ENCODE data around the gene RIPK3. TPM values are rescaled to one million over a fixed set of nuclear protein-coding genes. Genes with fewer than 3 reads are reported as not detected.
A peak's percentile ranks its signal among the peaks of the same experiment; 100 is the strongest.

RIPK3 gene
- total and polyA plus RNA-seq, 9 donors: 0.61 to 3.2 (median 1.5) TPM

DNA sequence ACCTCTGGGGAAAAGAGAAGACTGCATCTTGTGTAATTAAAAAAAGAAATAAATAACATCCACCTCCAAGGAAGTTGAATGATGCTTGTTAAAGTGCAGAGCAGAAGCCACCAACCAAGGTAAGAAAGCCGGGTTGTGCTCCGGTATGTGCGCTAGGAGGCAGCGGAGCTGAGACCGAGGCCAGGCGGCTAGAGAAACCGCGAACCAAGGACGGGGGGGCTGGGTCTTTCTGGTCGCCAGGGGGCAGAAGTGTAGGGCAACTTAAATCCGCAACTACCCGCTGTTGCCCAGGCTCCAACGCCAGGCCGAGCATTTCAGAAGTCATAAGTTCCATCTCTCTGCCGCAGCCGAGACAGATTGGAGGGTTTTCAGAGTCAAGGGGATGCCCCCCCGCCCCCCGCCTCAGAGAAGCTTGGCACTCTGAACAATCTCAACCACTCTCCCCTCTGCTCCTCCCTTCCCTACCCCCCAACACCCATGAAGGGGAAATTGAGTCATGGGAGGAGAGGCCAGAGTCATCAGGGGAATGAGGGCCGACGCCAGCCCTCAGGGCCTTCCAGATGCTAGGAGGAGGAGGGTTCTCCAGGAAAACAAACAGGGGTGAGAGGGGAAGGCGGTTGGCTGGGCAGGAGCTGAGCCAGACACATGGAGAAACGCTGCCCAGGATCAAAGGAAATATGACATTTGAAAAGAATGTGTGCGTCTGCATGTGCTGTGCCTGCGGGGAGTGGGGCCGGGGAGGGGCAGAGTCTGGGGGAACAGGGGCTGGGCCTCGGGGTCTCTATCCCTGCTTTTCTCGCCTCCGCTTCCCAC lies 26.0 kb upstream of the RIPK3 start:
- DNase-seq: peak; percentile 87 to 92 (median 90)
- intact Hi-C loops (cut with DNase I): loop anchor here (1.0 to 10.0 kb wide), 4 partner anchors 36 to 221 kb away; partner anchors contain the start of genes EMC9 (in 1 of the 4), PSME2 (in 1 of the 4) and RNF31 (in 1 of the 4)
- TF ChIP-seq POLR2A (IDR thresholded peaks at IDR 0.05) (peak; percentile 13), EP300 (IDR thresholded peaks at IDR 0.05) (no peak)
- TF ChIP-seq, protein P1, sequence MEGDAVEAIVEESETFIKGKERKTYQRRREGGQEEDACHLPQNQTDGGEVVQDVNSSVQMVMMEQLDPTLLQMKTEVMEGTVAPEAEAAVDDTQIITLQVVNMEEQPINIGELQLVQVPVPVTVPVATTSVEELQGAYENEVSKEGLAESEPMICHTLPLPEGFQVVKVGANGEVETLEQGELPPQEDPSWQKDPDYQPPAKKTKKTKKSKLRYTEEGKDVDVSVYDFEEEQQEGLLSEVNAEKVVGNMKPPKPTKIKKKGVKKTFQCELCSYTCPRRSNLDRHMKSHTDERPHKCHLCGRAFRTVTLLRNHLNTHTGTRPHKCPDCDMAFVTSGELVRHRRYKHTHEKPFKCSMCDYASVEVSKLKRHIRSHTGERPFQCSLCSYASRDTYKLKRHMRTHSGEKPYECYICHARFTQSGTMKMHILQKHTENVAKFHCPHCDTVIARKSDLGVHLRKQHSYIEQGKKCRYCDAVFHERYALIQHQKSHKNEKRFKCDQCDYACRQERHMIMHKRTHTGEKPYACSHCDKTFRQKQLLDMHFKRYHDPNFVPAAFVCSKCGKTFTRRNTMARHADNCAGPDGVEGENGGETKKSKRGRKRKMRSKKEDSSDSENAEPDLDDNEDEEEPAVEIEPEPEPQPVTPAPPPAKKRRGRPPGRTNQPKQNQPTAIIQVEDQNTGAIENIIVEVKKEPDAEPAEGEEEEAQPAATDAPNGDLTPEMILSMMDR (IDR thresholded peaks at IDR 0.05): peak; percentile 73 to 94 (median 92)
- no peaks in the 10 kb centered on the region for H3K36me3 ChIP-seq
- no peaks in the 10 kb centered on the region for H3K9me3 ChIP-seq
- peak overlapping the region; percentile 93 to 96 for H3K27ac ChIP-seq
- WGBS, 3 donors: 1 to 2% (median 2%) methylated on average over 28 of the region's 28 CpGs
- peaks cover 4% of the 10 kb centered on the region for H3K4me1 ChIP-seq (ENCODE audit: insufficient read depth)
- H3K4me3 ChIP-seq: peak overlapping the region; percentile 71
- H3K27me3 ChIP-seq: no peaks in the 10 kb centered on the region

DNA sequence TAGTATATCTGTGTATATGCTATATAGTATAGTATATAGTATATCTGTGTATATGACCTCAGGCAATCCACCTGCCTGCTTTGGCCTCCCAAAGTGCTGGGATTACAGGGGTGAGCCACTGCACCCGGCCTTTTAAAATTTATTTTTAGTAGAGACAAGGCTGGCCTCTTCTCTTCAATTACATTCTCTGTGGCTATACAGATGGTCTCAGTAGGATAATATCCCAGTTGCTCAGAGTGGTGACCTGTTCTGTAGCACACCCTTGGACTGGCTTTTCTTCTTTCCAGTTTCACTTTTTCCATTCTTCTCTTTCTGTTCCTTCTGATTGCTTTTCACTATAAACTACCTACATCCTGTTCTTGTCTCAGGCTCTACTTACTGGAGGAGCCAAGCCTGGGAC lies 25.1 kb upstream of the RIPK3 start:
- no peak for TF ChIP-seq EP300 (IDR thresholded peaks at IDR 0.05)
- no peak for TF ChIP-seq POLR2A (IDR thresholded peaks at IDR 0.05)
- TF ChIP-seq, protein P1 (IDR thresholded peaks at IDR 0.05): no peak
- Histone ChIP-seq H3K27ac (peak overlapping the region in 1 of 2 donors; percentile 93), H3K4me1 (ENCODE audit: insufficient read depth) (peaks cover 4% of the 10 kb centered on the region), H3K27me3 (no peaks in the 10 kb centered on the region), H3K36me3 (no peaks in the 10 kb centered on the region), H3K9me3 (no peaks in the 10 kb centered on the region), H3K4me3 (no peak overlapping the region)
- no peak for DNase-seq
- intact Hi-C loops (cut with DNase I): loop anchor here (1.0 to 10.0 kb wide), 4 partner anchors 37 to 220 kb away; partner anchors contain the start of genes EMC9 (in 1 of the 4), PSME2 (in 1 of the 4) and RNF31 (in 1 of the 4)
- WGBS, 3 donors: 46 to 64% (median 49%) methylated on average over 1 of the region's 1 CpG

DNA sequence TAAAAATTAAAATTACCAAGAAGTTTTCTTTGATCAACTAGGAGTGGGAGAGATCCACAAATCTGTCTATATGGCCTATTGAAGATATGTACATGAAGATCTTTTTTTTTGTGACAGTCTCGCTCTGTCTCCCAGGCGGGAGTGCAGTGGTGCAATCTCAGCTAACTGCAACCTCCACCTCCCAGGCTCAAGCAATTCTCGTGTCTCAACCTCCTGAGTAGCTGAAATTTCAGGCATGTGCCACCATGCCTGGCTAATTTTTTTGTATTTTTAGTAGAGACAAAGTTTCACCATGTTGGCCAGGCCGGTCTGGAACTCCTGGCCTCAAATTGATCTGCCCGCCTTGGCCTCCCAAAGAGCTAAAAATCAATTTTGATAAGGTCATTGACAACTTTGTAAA lies 23.6 kb upstream of the RIPK3 start:
- H3K27ac ChIP-seq: no peak overlapping the region
- no peak for DNase-seq
- no peak for TF ChIP-seq EP300 (IDR thresholded peaks at IDR 0.05)
- TF ChIP-seq, protein P1 (IDR thresholded peaks at IDR 0.05): no peak
- no peak for TF ChIP-seq POLR2A (IDR thresholded peaks at IDR 0.05)
- no peaks in the 10 kb centered on the region for H3K27me3 ChIP-seq
- H3K9me3 ChIP-seq: no peaks in the 10 kb centered on the region
- 90 to 92% (median 91%) methylated on average over 5 of the region's 5 CpGs for WGBS, 3 donors
- no peak overlapping the region for H3K4me3 ChIP-seq
- no peaks in the 10 kb centered on the region for H3K4me1 ChIP-seq (ENCODE audit: insufficient read depth)
- no peaks in the 10 kb centered on the region for H3K36me3 ChIP-seq
- intact Hi-C loops (cut with DNase I): loop anchor here in 2 of 4 donors (5.0 to 10.0 kb wide), 2 partner anchors 36 to 219 kb away; partner anchors contain the start of genes EMC9 (in 1 of the 2), PSME2 (in 1 of the 2) and RNF31 (in 1 of the 2)

DNA sequence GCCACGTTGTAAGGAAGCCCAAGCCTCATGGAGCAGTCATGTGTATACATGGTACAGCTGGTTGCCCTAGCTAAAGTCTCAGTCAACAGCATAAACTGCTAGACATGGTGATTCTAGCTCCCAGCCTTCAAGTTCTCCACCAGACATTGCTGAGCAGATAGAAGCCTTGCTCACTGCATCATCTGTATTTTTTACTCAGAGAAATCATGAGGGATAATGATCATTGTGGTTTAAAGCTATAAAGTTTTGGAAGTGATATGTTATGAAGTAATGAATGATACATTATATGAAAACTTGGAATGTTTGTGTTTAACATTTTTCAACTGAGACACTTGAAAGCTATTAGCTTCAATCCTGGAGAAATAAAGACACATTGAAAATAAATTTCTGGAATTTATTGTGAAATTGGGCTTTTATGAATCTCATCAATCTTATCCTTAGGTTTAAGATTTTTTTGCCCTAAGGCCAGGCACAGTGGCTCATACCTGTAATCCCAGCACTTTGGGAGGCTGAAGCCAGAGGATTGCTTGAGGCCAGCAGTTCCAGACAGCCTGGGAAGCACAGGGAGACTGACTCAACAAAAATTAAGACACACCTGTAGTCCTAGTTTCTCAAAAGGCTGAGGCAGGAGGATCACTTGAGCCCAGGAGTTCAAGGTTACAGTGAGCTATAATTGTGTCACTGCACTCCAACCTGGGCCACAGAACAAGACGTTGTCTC lies 22.6 kb upstream of the RIPK3 start:
- Histone ChIP-seq H3K4me1 (ENCODE audit: insufficient read depth) (no peaks in the 10 kb centered on the region), H3K9me3 (no peaks in the 10 kb centered on the region), H3K4me3 (no peak overlapping the region), H3K27ac (no peak overlapping the region), H3K27me3 (no peaks in the 10 kb centered on the region), H3K36me3 (no peaks in the 10 kb centered on the region)
- intact Hi-C loops (cut with DNase I): loop anchor here in 2 of 4 donors (5.0 to 10.0 kb wide), 2 partner anchors 35 to 218 kb away; partner anchors contain the start of genes EMC9 (in 1 of the 2), PSME2 (in 1 of the 2) and RNF31 (in 1 of the 2)
- 29 to 36% (median 31%) methylated on average over 2 of the region's 2 CpGs for WGBS, 3 donors
- TF ChIP-seq POLR2A (IDR thresholded peaks at IDR 0.05) (no peak), EP300 (IDR thresholded peaks at IDR 0.05) (no peak)
- TF ChIP-seq, protein P1 (IDR thresholded peaks at IDR 0.05): no peak
- DNase-seq: no peak

Measured in ovary (tissue), 9 donors.